NCI-H1694 (cell line): Measurements from ENCODE around the gene RALB.

Source experiments
- DNase-seq: peaks from one replicate; lab custom pipeline; 2025; lab: John Stamatoyannopoulos, UW

RALB gene

GRCh38 chr2:120338015-120338414 lies 85.4 kb downstream of the RALB start:
- DNase-seq, result no peak

GRCh38 chr2:120341977-120342376 lies 89.3 kb downstream of the RALB start:
- no peak for DNase-seq

- no peak for DNase-seq
Measured at GRCh38 chr2:120342446-120342845, 89.8 kb downstream of the RALB start.

- no peak for DNase-seq
Measured at GRCh38 chr2:120343100-120343432, 90.4 kb downstream of the RALB start.

- peak; percentile 48 for DNase-seq
Measured at GRCh38 chr2:120343433-120344105, 90.9 kb downstream of the RALB start.
